ENCODE data around the gene TAC1.

The TAC1 gene

GRCh38 chr7:97733276-97734161, 1.6 kb downstream of the TAC1 start:
- TF ChIP-seq CTCF (IDR thresholded peaks at IDR 0.05), result no peak

- TF ChIP-seq CTCF (IDR thresholded peaks at IDR 0.05), result no peak
Observed at GRCh38 chr7:97734255-97734654, 2.4 kb downstream of the TAC1 start.

GRCh38 chr7:97735075-97735474, 3.2 kb downstream of the TAC1 start:
- no peak for TF ChIP-seq CTCF (IDR thresholded peaks at IDR 0.05)

- no peak for TF ChIP-seq CTCF (IDR thresholded peaks at IDR 0.05)
Observed at GRCh38 chr7:97748482-97748881, 16.6 kb downstream of the TAC1 start.

GRCh38 chr7:97751566-97751965, 19.7 kb downstream of the TAC1 start:
- TF ChIP-seq CTCF (IDR thresholded peaks at IDR 0.05), result no peak

GRCh38 chr7:97752215-97752614, 20.3 kb downstream of the TAC1 start:
- no peak for TF ChIP-seq CTCF (IDR thresholded peaks at IDR 0.05)

- TF ChIP-seq CTCF (IDR thresholded peaks at IDR 0.05), result no peak
Observed at GRCh38 chr7:97757824-97758223, 25.9 kb downstream of the TAC1 start.

All from LNCAP (cell line).